ENCODE results near the gene GALNT1. TPM values are rescaled to one million over a fixed set of nuclear protein-coding genes. Genes with fewer than 3 reads are reported as not detected.

The GALNT1 gene
- total and polyA plus RNA-seq, 2 donors (not counting 1 experiment from before 2014, with no cell fraction given) = 7.5 to 51.3 TPM

GRCh38 chr18:35705988-35706387 lies 124.4 kb downstream of the GALNT1 start:
- Mint-ChIP-seq H3K27ac (no peak overlapping the region), H3K4me3 (no peak overlapping the region), H3K27me3 (no peaks in the 10 kb centered on the region), H3K4me1 (peaks cover 1% of the 10 kb centered on the region), H3K9me3 (ENCODE audit: insufficient read depth) (no peaks in the 10 kb centered on the region)
- Histone ChIP-seq H3K9me3 (ENCODE audit: control extremely low read depth in 1 of 3, control insufficient read depth in 2 of 3, insufficient read depth in 1 of 3, low read length in 2 of 3) (no peaks in the 10 kb centered on the region), H3K36me3 (replicated peaks in 1 of 2; ENCODE audit: control extremely low read depth in 1 of 2, control insufficient read depth in 1 of 2, extremely low read depth in 1 of 2, insufficient read depth in 2 of 2, low read length in 1 of 2) (peaks cover 8 to 12% of the 10 kb centered on the region in 2 experiments), H3K4me3 (ENCODE audit: control extremely low read depth in 1 of 5, extremely low read depth in 1 of 5, insufficient read depth in 1 of 5, low read depth in 2 of 5, low read length in 4 of 5) (no peak overlapping the region), H3K4me2 (replicated peaks; ENCODE audit: low read depth, low read length, poor library complexity, severe bottlenecking) (no peak overlapping the region), H3K4me1 (ENCODE audit: control insufficient read depth in 2 of 2, insufficient read depth in 2 of 2, low read length in 2 of 2) (no peaks in the 10 kb centered on the region), H3K79me2 (ENCODE audit: control insufficient read depth, insufficient read depth, low read length) (no peaks in the 10 kb centered on the region), H3K27ac (ENCODE audit: low read length in 2 of 2) (no peak overlapping the region), H3K27me3 (replicated peaks in 1 of 4; ENCODE audit: control extremely low read depth in 1 of 4, control insufficient read depth in 3 of 4, insufficient read depth in 4 of 4, low read length in 3 of 4) (no peaks in the 10 kb centered on the region), H3K9ac (ENCODE audit: low read length) (no peak overlapping the region), H4K20me1 (ENCODE audit: control insufficient read depth, insufficient read depth, low read length, poor library complexity, severe bottlenecking) (no peaks in the 10 kb centered on the region), H2AFZ (ENCODE audit: insufficient read depth, low read depth, low read length, poor library complexity, severe bottlenecking) (no peak overlapping the region)
- intact Hi-C loops (cut with micrococcal nuclease) = no loop called here
- 96% methylated on average over 5 of the region's 10 CpGs for WGBS (ENCODE audit: insufficient coverage)
- CTCF ChIA-PET = no interaction called here
- TF ChIP-seq, protein P1, sequence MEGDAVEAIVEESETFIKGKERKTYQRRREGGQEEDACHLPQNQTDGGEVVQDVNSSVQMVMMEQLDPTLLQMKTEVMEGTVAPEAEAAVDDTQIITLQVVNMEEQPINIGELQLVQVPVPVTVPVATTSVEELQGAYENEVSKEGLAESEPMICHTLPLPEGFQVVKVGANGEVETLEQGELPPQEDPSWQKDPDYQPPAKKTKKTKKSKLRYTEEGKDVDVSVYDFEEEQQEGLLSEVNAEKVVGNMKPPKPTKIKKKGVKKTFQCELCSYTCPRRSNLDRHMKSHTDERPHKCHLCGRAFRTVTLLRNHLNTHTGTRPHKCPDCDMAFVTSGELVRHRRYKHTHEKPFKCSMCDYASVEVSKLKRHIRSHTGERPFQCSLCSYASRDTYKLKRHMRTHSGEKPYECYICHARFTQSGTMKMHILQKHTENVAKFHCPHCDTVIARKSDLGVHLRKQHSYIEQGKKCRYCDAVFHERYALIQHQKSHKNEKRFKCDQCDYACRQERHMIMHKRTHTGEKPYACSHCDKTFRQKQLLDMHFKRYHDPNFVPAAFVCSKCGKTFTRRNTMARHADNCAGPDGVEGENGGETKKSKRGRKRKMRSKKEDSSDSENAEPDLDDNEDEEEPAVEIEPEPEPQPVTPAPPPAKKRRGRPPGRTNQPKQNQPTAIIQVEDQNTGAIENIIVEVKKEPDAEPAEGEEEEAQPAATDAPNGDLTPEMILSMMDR (IDR thresholded peaks at IDR 0.05) = no peak
- TF ChIP-seq EZH2 (IDR thresholded peaks at IDR 0.05; ENCODE audit: borderline replicate concordance, insufficient read depth, low read depth, low read length, poor library complexity, severe bottlenecking) = no peak
- POLR2A ChIA-PET = no interaction called here
- DNase-seq (no peak), ATAC-seq (ENCODE audit: low read depth) (no peak)

GRCh38 chr18:35707247-35707646 lies 125.7 kb downstream of the GALNT1 start:
- CTCF ChIA-PET = no interaction called here
- no peaks in the 10 kb centered on the region for H3K27me3 ChIP-seq (replicated peaks in 1 of 4; ENCODE audit: control extremely low read depth in 1 of 4, control insufficient read depth in 3 of 4, insufficient read depth in 4 of 4, low read length in 3 of 4)
- no peak overlapping the region for H3K4me3 Mint-ChIP-seq
- ATAC-seq (ENCODE audit: low read depth) = no peak
- no CpG with 5 or more reads among the region's 2 CpGs for WGBS (ENCODE audit: insufficient coverage)
- H3K79me2 ChIP-seq (ENCODE audit: control insufficient read depth, insufficient read depth, low read length) = no peaks in the 10 kb centered on the region
- POLR2A ChIA-PET = no interaction called here
- no peak overlapping the region for H3K9ac ChIP-seq (ENCODE audit: low read length)
- peaks cover 10 to 12% of the 10 kb centered on the region in 2 experiments for H3K36me3 ChIP-seq (replicated peaks in 1 of 2; ENCODE audit: control extremely low read depth in 1 of 2, control insufficient read depth in 1 of 2, extremely low read depth in 1 of 2, insufficient read depth in 2 of 2, low read length in 1 of 2)
- no peaks in the 10 kb centered on the region for H3K27me3 Mint-ChIP-seq
- H3K9me3 ChIP-seq (ENCODE audit: control extremely low read depth in 1 of 3, control insufficient read depth in 2 of 3, insufficient read depth in 1 of 3, low read length in 2 of 3) = no peaks in the 10 kb centered on the region
- H3K27ac ChIP-seq (ENCODE audit: low read length in 2 of 2) = no peak overlapping the region
- H3K4me2 ChIP-seq (replicated peaks; ENCODE audit: low read depth, low read length, poor library complexity, severe bottlenecking) = no peak overlapping the region
- no peak overlapping the region for H3K4me3 ChIP-seq (ENCODE audit: control extremely low read depth in 1 of 5, extremely low read depth in 1 of 5, insufficient read depth in 1 of 5, low read depth in 2 of 5, low read length in 4 of 5)
- H4K20me1 ChIP-seq (ENCODE audit: control insufficient read depth, insufficient read depth, low read length, poor library complexity, severe bottlenecking) = no peaks in the 10 kb centered on the region
- TF ChIP-seq EZH2 (IDR thresholded peaks at IDR 0.05; ENCODE audit: borderline replicate concordance, insufficient read depth, low read depth, low read length, poor library complexity, severe bottlenecking) = no peak
- TF ChIP-seq, protein P1 (IDR thresholded peaks at IDR 0.05) = no peak
- no peak overlapping the region for H3K27ac Mint-ChIP-seq
- no peaks in the 10 kb centered on the region for H3K4me1 ChIP-seq (ENCODE audit: control insufficient read depth in 2 of 2, insufficient read depth in 2 of 2, low read length in 2 of 2)
- intact Hi-C loops (cut with micrococcal nuclease) = no loop called here
- H2AFZ ChIP-seq (ENCODE audit: insufficient read depth, low read depth, low read length, poor library complexity, severe bottlenecking) = no peak overlapping the region
- no peak for DNase-seq
- H3K9me3 Mint-ChIP-seq (ENCODE audit: insufficient read depth) = no peaks in the 10 kb centered on the region
- peaks cover 1% of the 10 kb centered on the region for H3K4me1 Mint-ChIP-seq
